Colonic mucosa (tissue), 4 donors: Measurements from ENCODE around the gene EIF5. TPM values are rescaled to one million over a fixed set of nuclear protein-coding genes. Genes with fewer than 3 reads are reported as not detected.

ENCODE experiments used
- DNase-seq: peaks from one replicate; pipeline ENCODE4 v3.0.0-alpha.2; 2020
- H3K27ac ChIP-seq: fragments of 200-600 bp; one replicate; pipeline ENCODE4 v1.8.0; 2021
- H3K27me3 ChIP-seq: fragments of 200-600 bp; one replicate; pipeline ENCODE4 v1.8.0; 2021
- H3K36me3 ChIP-seq: fragments of 200-600 bp; one replicate; pipeline ENCODE4 v1.8.0; 2021
- H3K4me1 ChIP-seq: fragments of 200-600 bp; one replicate; pipeline ENCODE4 v1.8.0; 2021; ENCODE audit warnings: mild to moderate bottlenecking
- H3K4me3 ChIP-seq: fragments of 200-600 bp; one replicate; pipeline ENCODE4 v1.8.0; 2021
- H3K9ac ChIP-seq, 2 donors: one replicate each; pipeline ENCODE4 v1.7.0; 2013; ENCODE audit warnings: control low read depth in 2 of 2, low read depth in 2 of 2, low read length in 2 of 2
- H3K9me3 ChIP-seq: fragments of 200-600 bp; one replicate; pipeline ENCODE4 v1.8.0; 2021
- intact Hi-C: fragments of 100-400 bp; cut with DNase I; formaldehyde crosslinking; loops from one replicate; pipeline ENCODE4 v1.14.1; 2022
- total RNA-seq, 2 donors: library from RNA; stranded (reverse); fragmentation: NEBNext Ultra II Directional in 1 of 2; extraction: Animal tissue kit (Norgen Biotek cat#: 25700) in 1 of 2; gene quantifications; one replicate each; pipeline ENCODE4 v1.2.1, GENCODE V29; 2021
- TF ChIP-seq, protein P1 (sequence below): fragments of 200-600 bp; IDR thresholded peaks from one replicate; pipeline ENCODE4 v1.8.0; 2022; ENCODE audit warnings: antibody characterized with exemption, mild to moderate bottlenecking
- donor health status: healthy.
- donor health status: DM: no; HTN: no; CAD: no.
- donor health status: DM: no; HTN: no; CAD: no.

EIF5 gene
- total RNA-seq, 2 donors from 2014 or later = 169 to 265 TPM

DNA sequence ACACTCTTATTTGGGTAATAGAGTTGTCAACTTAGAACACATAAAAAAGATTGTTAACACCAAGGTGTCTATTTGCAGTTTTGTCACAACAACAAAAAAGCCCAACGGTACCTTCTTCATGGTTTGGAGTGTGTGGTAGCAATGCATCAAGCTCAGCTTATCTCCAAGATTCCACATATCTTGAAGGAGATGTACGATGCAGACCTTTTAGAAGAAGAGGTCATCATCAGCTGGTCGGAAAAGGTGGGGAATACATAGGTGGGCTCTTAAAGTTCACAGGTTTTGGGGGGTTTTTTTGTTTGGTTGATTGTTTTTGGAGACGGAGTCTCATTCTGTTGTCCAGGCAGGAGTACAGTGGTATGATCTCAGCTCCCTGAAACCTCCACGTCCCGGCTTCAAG, 5.5 kb downstream of the EIF5 start:
- DNase-seq = no peak
- no peaks in the 10 kb centered on the region for H3K9me3 ChIP-seq
- peaks cover 6% of the 10 kb centered on the region for H3K4me1 ChIP-seq
- H3K27me3 ChIP-seq = no peaks in the 10 kb centered on the region
- no peak overlapping the region for H3K4me3 ChIP-seq
- TF ChIP-seq, protein P1, sequence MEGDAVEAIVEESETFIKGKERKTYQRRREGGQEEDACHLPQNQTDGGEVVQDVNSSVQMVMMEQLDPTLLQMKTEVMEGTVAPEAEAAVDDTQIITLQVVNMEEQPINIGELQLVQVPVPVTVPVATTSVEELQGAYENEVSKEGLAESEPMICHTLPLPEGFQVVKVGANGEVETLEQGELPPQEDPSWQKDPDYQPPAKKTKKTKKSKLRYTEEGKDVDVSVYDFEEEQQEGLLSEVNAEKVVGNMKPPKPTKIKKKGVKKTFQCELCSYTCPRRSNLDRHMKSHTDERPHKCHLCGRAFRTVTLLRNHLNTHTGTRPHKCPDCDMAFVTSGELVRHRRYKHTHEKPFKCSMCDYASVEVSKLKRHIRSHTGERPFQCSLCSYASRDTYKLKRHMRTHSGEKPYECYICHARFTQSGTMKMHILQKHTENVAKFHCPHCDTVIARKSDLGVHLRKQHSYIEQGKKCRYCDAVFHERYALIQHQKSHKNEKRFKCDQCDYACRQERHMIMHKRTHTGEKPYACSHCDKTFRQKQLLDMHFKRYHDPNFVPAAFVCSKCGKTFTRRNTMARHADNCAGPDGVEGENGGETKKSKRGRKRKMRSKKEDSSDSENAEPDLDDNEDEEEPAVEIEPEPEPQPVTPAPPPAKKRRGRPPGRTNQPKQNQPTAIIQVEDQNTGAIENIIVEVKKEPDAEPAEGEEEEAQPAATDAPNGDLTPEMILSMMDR = no peak
- no peak overlapping the region for H3K27ac ChIP-seq
- intact Hi-C loops = loop anchor here (10.0 kb wide), 1 partner anchor 45 kb away; the partner anchor contains the start of gene MARK3
- H3K9ac ChIP-seq = no peak overlapping the region
- H3K36me3 ChIP-seq = peaks cover 47% of the 10 kb centered on the region

GRCh38 chr14:103340480-103341212, 6.6 kb downstream of the EIF5 start:
- Histone ChIP-seq H3K27me3 (no peaks in the 10 kb centered on the region), H3K36me3 (peaks cover 45% of the 10 kb centered on the region), H3K4me3 (no peak overlapping the region), H3K4me1 (peaks cover 3% of the 10 kb centered on the region), H3K9ac (no peak overlapping the region), H3K27ac (no peak overlapping the region), H3K9me3 (no peaks in the 10 kb centered on the region)
- intact Hi-C loops = no loop called here
- DNase-seq = no peak
- TF ChIP-seq, protein P1 = no peak

GRCh38 chr14:103341250-103342129, 7.5 kb downstream of the EIF5 start:
- no peak for DNase-seq
- H3K27me3 ChIP-seq = no peaks in the 10 kb centered on the region
- H3K36me3 ChIP-seq = peaks cover 39% of the 10 kb centered on the region
- intact Hi-C loops = no loop called here
- H3K27ac ChIP-seq = no peak overlapping the region
- H3K9ac ChIP-seq = no peak overlapping the region
- H3K4me1 ChIP-seq = no peaks in the 10 kb centered on the region
- no peaks in the 10 kb centered on the region for H3K9me3 ChIP-seq
- H3K4me3 ChIP-seq = no peak overlapping the region
- TF ChIP-seq, protein P1 = no peak

GRCh38 chr14:103343164-103343879, 9.3 kb downstream of the EIF5 start:
- H3K27me3 ChIP-seq = no peaks in the 10 kb centered on the region
- DNase-seq = no peak
- peaks cover 34% of the 10 kb centered on the region for H3K36me3 ChIP-seq
- H3K27ac ChIP-seq = no peak overlapping the region
- intact Hi-C loops = no loop called here
- no peak overlapping the region for H3K9ac ChIP-seq
- H3K9me3 ChIP-seq = no peaks in the 10 kb centered on the region
- TF ChIP-seq, protein P1 = no peak
- no peak overlapping the region for H3K4me3 ChIP-seq
- no peaks in the 10 kb centered on the region for H3K4me1 ChIP-seq
